ENCODE results near the gene MRE11. TPM values are rescaled to one million over a fixed set of nuclear protein-coding genes. Genes with fewer than 3 reads are reported as not detected.

Gene MRE11
- 40.7 and 43.5 TPM in 2 replicates for total RNA-seq

DNA sequence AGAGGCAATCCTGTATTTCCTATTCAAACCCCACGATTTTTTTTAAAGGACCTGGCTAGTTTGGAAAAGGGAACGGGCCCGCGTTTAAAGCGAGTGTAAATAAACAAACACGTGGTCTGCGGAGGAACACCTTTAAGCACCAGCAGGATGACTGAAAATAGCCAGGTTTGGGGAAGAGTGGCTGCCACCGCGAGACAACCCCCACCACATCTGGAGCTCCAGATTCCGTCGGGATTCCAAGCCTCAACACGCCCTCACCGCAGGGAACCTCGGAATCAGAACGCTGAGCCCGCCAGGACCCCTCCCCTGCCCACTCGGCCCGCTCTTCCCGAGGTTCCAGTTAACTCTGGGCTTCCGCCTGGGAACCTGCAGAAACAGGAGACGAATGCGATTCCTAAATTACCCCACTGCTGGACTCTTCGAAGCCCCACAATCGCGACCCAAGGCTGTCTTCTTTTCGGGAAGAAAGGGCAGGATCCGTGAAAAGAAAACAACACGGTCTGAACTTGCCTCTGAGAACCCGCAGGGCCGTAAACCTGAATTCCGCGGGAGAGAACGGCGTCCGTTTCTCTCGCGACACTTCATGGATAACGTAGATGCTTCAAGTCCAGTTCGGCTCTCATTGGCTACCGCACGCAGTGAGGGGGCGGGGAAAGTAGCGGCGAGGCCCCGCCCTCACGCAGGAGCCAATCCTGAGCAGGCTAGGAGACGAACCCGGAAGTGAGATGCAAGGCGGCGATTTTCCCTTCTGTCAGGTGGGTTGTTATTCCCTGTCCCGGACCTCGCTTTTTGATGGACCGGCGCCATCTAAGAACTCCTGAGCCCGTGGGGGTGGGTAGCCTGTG, at the start of gene MRE11, which contains the start of gene ANKRD49:
Gene MRE11, minus strand, starts transcription at position 564 of the 845 bp plus-strand sequence. CDS start 1,043 bp downstream, outside the sequence.
Gene ANKRD49, plus strand, starts transcription at position 704 of the 845 bp plus-strand sequence. CDS start 2,710 bp downstream, outside the sequence.
- intact Hi-C loops (cut with micrococcal nuclease) = loop anchor here (1.0 to 5.0 kb wide), 8 partner anchors 20 to 1297 kb away; partner anchors contain the start of genes C11orf54, CEP57, CWC15 and KDM4D

- intact Hi-C loops (cut with micrococcal nuclease) = no loop called here
Measured at GRCh38 chr11:94539420-94539819, 45.8 kb upstream of the MRE11 start.

DNA sequence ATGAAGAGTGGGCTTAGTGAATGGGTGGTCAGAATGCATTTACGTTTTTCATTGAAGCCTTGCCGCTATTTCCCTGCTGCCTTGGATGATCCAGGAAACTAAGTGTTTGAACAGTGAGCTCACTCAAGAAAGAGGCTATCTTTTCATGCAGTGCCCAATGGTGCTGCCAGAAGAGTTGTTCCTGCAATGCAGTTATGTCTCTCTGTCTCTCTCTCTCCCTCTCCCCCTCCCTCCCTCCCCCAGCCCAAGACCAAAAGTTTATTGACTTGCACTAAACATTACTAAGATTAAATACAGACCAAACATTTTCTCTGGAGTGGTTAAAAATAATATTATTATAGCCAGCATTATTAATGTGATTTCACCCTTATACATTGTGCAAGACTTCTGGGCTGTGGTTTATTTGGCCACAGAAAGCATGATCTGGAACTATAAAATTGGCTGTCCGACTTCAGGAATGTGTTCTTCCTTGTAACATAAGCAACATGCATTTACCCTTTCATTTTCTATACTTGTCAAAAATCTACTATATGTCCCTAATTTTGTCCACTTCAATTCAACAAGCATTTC, 43.5 kb upstream of the MRE11 start:
- intact Hi-C loops (cut with micrococcal nuclease) = no loop called here

GRCh38 chr11:94536386-94536785, 42.7 kb upstream of the MRE11 start:
- intact Hi-C loops (cut with micrococcal nuclease) = no loop called here

DNA sequence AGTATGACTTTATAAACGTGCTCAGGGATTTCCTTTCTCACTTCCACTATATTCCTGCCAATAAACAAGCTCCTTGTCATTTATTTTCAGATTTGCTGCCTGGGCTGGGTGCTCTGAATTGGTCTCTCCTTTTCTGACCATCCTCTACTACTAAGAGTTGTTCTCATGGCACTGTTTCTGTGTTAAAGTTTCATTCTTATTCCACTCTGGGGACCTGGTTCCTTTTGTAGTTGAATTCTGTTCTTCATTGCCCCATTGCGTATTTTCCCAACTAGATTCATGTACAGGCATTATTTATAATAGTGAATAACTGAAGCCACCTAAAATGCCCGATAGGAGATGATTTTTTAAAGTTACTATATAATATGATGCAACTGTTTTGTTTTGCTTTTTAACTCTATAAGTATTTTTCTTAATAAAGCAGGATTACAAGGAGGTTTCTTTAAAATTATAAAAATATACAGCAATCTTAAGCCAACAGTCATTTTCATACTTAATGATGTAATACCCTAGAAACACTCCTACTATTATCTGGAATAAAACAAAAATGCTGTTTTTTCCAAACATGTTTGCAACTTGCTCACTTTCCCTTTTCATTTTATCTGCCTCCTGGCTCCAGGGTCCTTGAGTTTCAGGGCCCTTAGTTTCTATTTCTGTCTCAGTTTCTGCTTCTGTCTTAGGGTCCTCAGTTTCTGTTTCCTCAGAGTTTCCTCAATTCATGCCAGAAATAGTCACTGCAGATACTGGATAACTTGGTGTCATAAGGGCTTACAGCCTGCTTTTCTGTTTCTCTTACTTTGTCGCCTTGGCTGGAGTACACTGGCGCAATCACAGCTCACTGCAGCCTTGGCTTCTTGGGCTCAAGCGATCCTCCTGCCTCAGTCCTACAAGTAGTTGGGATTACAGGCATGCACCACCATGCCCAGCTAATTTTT, 40.3 kb upstream of the MRE11 start:
- intact Hi-C loops (cut with micrococcal nuclease) = no loop called here

DNA sequence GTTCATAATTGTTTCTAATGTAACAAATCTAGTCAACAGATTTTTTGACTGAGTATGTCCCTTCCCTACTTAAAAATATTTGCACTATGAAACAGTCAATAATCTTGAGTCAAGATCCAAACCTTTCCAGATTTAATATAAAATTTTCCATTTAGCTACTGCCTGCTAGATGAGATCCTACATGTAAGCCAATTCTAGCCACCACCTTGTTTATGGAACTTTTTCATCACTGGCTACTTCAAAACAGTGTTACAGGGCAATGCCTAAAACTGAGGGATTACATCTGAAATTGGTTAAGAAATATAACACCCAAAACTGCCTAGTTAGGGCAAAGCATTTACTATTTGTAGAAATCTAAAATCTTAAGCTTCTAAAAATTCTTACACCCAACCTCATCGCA, 39.6 kb upstream of the MRE11 start:
- intact Hi-C loops (cut with micrococcal nuclease) = no loop called here

DNA sequence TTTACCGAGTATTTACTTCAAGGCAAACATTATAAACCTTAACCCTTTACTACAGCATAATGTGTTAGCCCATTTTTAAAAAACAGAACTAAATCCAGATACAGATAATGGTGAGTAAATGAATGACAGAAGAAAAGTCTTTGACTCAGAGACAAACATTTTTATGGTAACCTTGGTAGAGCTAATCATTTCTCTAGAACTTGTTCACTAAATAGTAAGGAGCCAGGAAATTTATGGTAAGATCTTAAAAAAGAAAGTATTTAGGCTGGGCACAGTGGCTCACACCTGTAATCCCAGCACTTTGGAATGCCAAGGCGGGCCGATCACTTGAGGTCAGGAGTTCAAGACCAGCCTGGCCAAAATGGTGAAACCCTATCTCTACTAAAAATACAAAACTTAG, 38.6 kb upstream of the MRE11 start:
- intact Hi-C loops (cut with micrococcal nuclease) = no loop called here

- intact Hi-C loops (cut with micrococcal nuclease) = no loop called here
Measured at GRCh38 chr11:94528551-94528950, 34.9 kb upstream of the MRE11 start.

- intact Hi-C loops (cut with micrococcal nuclease) = no loop called here
Measured at GRCh38 chr11:94526645-94527438, 33.2 kb upstream of the MRE11 start.

DNA sequence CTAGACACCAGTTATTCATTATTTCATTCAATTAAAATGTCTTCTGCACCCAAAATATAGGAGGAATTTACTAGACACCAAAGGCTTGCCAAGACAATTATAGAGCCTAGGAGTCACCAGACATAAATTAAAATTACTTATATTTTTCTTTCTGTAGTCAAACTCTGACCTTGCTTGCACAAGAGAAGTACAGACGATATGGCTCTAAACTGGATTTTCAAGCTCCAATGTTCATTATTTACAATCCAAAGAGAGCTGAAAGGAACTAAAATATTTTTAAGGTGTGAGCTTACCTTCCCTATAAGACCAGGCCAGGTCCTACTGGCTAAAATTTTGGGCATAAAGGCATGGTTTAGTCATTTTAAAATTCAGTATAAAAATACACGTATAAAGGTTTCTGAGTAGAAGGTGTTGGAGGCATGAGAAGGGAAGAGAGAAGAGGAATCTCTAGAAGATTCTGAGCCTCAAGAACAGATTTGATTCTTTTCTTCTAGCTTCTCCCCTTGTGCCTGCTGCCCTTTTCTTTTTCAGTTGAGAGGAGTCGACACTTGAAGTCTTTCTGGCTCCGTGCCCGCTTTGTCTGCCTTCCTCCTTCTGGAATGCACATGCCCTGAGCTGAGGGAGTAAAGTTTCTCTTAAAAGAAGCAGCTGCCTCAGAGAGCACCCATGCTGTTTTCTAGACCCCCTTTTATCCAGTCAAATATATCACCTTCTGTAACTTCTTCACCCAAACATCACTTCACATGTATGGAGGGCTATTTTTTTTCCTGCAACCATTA, 32.1 kb upstream of the MRE11 start:
- intact Hi-C loops (cut with micrococcal nuclease) = no loop called here

GRCh38 chr11:94524341-94524740, 30.7 kb upstream of the MRE11 start:
- intact Hi-C loops (cut with micrococcal nuclease) = no loop called here

GRCh38 chr11:94521684-94522083, 28.0 kb upstream of the MRE11 start:
- intact Hi-C loops (cut with micrococcal nuclease) = loop anchor here (2.0 kb wide), 1 partner anchor 21 kb away; the partner anchor contains the start of gene FUT4

DNA sequence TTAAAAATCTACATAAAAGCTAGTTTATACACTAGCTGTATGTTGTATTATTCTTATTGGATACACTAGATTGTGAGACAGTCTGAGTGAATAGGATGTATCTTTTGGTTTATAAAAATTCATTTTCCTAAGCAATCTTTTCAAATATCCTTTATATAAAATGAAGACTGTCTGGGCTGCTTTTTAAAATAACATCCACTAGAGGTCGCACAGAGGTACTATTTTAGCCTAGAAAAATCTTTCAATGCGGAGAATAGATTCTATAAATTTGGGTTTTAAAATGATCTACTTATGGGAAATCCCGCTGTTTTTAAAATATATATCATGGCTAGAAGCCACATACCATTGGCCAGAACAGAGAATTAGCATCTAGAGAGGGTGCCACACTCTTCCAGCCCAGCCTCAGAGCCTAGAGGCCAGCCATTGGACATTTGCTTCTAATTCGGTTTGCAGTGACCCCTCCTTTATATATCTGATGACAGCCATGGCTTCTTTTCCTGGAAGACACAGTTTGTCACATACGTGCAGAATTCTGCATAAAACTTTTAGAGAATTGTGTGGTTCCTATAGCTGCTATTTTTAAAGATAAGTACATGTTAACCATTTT, 25.9 kb upstream of the MRE11 start:
- intact Hi-C loops (cut with micrococcal nuclease) = loop anchor here (1.0 to 10.0 kb wide), 5 partner anchors 23 to 1908 kb away; partner anchors contain the start of genes AMOTL1 and FUT4

GRCh38 chr11:94518300-94518699, 24.7 kb upstream of the MRE11 start:
- intact Hi-C loops (cut with micrococcal nuclease) = loop anchor here (5.0 to 10.0 kb wide), 2 partner anchors 247 to 1909 kb away; partner anchors contain the start of gene AMOTL1

DNA sequence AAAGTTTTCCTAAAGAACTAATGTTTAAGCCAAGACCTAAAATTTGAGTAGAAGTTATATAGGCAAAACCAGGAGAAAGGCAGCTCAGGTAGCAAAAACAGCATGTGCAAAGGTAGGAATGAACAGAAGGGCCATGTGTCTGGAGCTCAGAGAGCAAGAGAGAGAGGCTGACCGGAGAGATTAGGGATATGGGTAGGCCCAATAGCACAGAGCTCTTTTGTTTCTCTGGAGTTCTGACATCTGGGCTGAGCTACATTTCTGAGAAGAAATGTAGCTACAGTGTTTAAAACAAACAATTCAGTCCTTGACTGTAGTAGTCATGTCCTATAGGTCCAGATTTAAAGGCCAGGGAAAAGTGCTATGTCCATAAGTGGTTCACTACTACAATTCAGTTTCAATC, 23.1 kb upstream of the MRE11 start:
- intact Hi-C loops (cut with micrococcal nuclease) = loop anchor here (5.0 to 10.0 kb wide), 2 partner anchors 248 to 1911 kb away; partner anchors contain the start of gene AMOTL1

- intact Hi-C loops (cut with micrococcal nuclease) = loop anchor here (5.0 to 10.0 kb wide), 2 partner anchors 249 to 1912 kb away; partner anchors contain the start of gene AMOTL1
Measured at GRCh38 chr11:94515398-94515797, 21.8 kb upstream of the MRE11 start.

- intact Hi-C loops (cut with micrococcal nuclease) = loop anchor here (10.0 kb wide), 1 partner anchor 252 kb away; the partner anchor contains the start of gene AMOTL1
Measured at GRCh38 chr11:94513091-94513490, 19.4 kb upstream of the MRE11 start.

- intact Hi-C loops (cut with micrococcal nuclease) = loop anchor here (10.0 kb wide), 1 partner anchor 253 kb away; the partner anchor contains the start of gene AMOTL1
Measured at GRCh38 chr11:94511932-94512781, 18.5 kb upstream of the MRE11 start, which contains the start of gene C11orf97. C11orf97 (plus strand) TSS chr11:94512461; CDS start chr11:94512529, 68 bp downstream.
